GM12878 (cell line): Measurements from ENCODE around the gene ITPR2. TPM values are rescaled to one million over a fixed set of nuclear protein-coding genes. Genes with fewer than 3 reads are reported as not detected.
A peak's percentile ranks its signal among the peaks of the same experiment; 100 is the strongest.

Experiments used
- ATAC-seq: fragments of 200-7000 bp; cut with Tn5 transposase; 3 replicates; pipeline ENCODE4 v1.9.1; 2020; ENCODE audit warnings: mild to moderate bottlenecking, moderate library complexity
- BruUV-seq: library from RNA; stranded (reverse); fragments of 400-500 nt; replicated peaks from 2 replicates; lab custom pipeline; 2021; lab: Mats Ljungman, UMichigan
- CTCF ChIA-PET: fragments of 300-600 bp; sonication (Branson Sonifier 250); formaldehyde crosslinking; extraction: SDS; loops from one replicate; lab custom pipeline; 2021; ENCODE audit warnings: inconsistent platforms; lab: Yijun Ruan, JAX
- POLR2A ChIA-PET: fragments of 350-600 bp; formaldehyde crosslinking; extraction: SDS; loops from one replicate; lab custom pipeline; 2021; ENCODE audit warnings: inconsistent platforms; lab: Charles Lee
- RAD21 ChIA-PET: fragments of 300-600 bp; sonication (Branson Sonifier 250); formaldehyde crosslinking; loops from one replicate; lab custom pipeline; 2023; ENCODE audit warnings: antibody characterized with exemption; ENCODE audit not compliant: unreplicated experiment; lab: Charles Lee
- SMC1A ChIA-PET: fragments of 300-600 bp; sonication (Branson Sonifier 250); formaldehyde crosslinking; loops from one replicate; lab custom pipeline; 2023; ENCODE audit not compliant: unreplicated experiment, uncharacterized antibody; lab: Charles Lee
- DNase-seq: peaks from one replicate; pipeline ENCODE4 v3.0.0-alpha.2; 2011; ENCODE audit warnings: low read depth, low spot score
- FAIRE-seq: peaks from 3 replicates; lab custom pipeline; 2011; peaks lifted over from hg19 to GRCh38; lab: Jason Lieb, UNC
- H2AFZ ChIP-seq: 2 replicates; pipeline ENCODE4 v1.6.0; 2011; ENCODE audit warnings: low read depth, low read length, control low read depth; ENCODE audit not compliant: control insufficient read depth
- H3K27ac ChIP-seq: 2 replicates; pipeline ENCODE4 v1.5.1; 2011; ENCODE audit warnings: control low read depth; ENCODE audit not compliant: control insufficient read depth, insufficient read depth
- H3K27me3 ChIP-seq, 2 experiments: replicated peaks in 1 of 2; 2 replicates each; pipeline versions ENCODE4 v1.6.0 to v1.6.1; 2011; ENCODE audit warnings: low read length in 1 of 2; ENCODE audit not compliant: control insufficient read depth in 2 of 2, insufficient read depth in 2 of 2
- H3K36me3 ChIP-seq, 2 experiments: 2 replicates each; pipeline ENCODE4 v1.5.1; 2011; ENCODE audit warnings: low read length in 1 of 2; ENCODE audit not compliant: control insufficient read depth in 2 of 2, insufficient read depth in 2 of 2
- H3K4me1 ChIP-seq: 2 replicates; pipeline ENCODE4 v1.6.1; 2011; ENCODE audit warnings: mild to moderate bottlenecking, low read length, moderate library complexity, mixed read lengths; ENCODE audit not compliant: control insufficient read depth, insufficient read depth
- H3K4me2 ChIP-seq: 2 replicates; pipeline ENCODE4 v1.6.0; 2011; ENCODE audit warnings: control low read depth; ENCODE audit not compliant: control insufficient read depth, insufficient read depth
- H3K4me3 ChIP-seq: fragments of 200-600 bp; sonication (generic); 2 replicates; pipeline ENCODE4 v1.5.1; 2016
- H3K79me2 ChIP-seq: 2 replicates; pipeline ENCODE4 v1.6.0; 2011; ENCODE audit warnings: low read length; ENCODE audit not compliant: control insufficient read depth, insufficient read depth
- H3K9ac ChIP-seq: 2 replicates; pipeline ENCODE4 v1.8.0; 2011; ENCODE audit warnings: low read length, control low read depth, mixed read lengths; ENCODE audit not compliant: control insufficient read depth, insufficient read depth
- H3K9me3 ChIP-seq: replicated peaks from 3 replicates; pipeline ENCODE4 v1.5.1; 2011; ENCODE audit warnings: mild to moderate bottlenecking, low read length; ENCODE audit not compliant: control insufficient read depth, insufficient read depth
- H4K20me1 ChIP-seq: 2 replicates; pipeline ENCODE4 v1.6.0; 2011; ENCODE audit not compliant: control insufficient read depth, insufficient read depth
- ATF2 ChIP-seq: IDR thresholded peaks from 2 replicates; pipeline ENCODE4 v1.6.1; 2012; ENCODE audit warnings: low read length, inconsistent platforms
- CEBPB ChIP-seq, 2 experiments: fragments of 150-350 bp in 1 of 2; IDR thresholded peaks; 2 replicates each; pipeline ENCODE4 v1.6.1; 2012 to 2014; ENCODE audit warnings: low read depth in 2 of 2, low read length in 2 of 2, borderline replicate concordance in 1 of 2, inconsistent platforms in 1 of 2
- CREM ChIP-seq: IDR thresholded peaks from 2 replicates; pipeline ENCODE4 v1.6.1; 2014; ENCODE audit warnings: antibody characterized with exemption, low read depth
- EZH2 ChIP-seq: IDR thresholded peaks from 2 replicates; pipeline ENCODE4 v1.6.1; 2012; ENCODE audit warnings: low read depth, mild to moderate bottlenecking, control low read depth, inconsistent platforms, low read length, borderline replicate concordance; ENCODE audit not compliant: control insufficient read depth
- FOXK2 ChIP-seq: fragments of 450-650 bp; IDR thresholded peaks from 2 replicates; pipeline ENCODE4 v1.6.1; 2017; ENCODE audit warnings: mild to moderate bottlenecking, moderate library complexity
- JUNB ChIP-seq: IDR thresholded peaks from 2 replicates; pipeline ENCODE4 v1.6.1; 2016; ENCODE audit warnings: antibody characterized with exemption, mild to moderate bottlenecking
- LARP7 ChIP-seq: fragments of 450-650 bp; IDR thresholded peaks from 2 replicates; pipeline ENCODE4 v1.6.1; 2017; ENCODE audit warnings: mild to moderate bottlenecking
- MYC ChIP-seq: IDR thresholded peaks from 2 replicates; pipeline ENCODE4 v1.6.1; 2011; ENCODE audit warnings: mild to moderate bottlenecking, low read length, moderate library complexity, inconsistent platforms; ENCODE audit not compliant: insufficient read depth, insufficient replicate concordance, insufficient read length, severe bottlenecking
- NFIC ChIP-seq: IDR thresholded peaks from 2 replicates; pipeline ENCODE4 v1.6.1; 2012; ENCODE audit warnings: low read depth, mild to moderate bottlenecking, inconsistent platforms, low read length, moderate library complexity
- RUNX3 ChIP-seq: IDR thresholded peaks from 2 replicates; pipeline ENCODE4 v1.6.1; 2012; ENCODE audit warnings: low read length, inconsistent platforms
- SMAD5 ChIP-seq: IDR thresholded peaks from 2 replicates; pipeline ENCODE4 v1.6.1; 2016; ENCODE audit warnings: antibody characterized with exemption, low read depth
- STAT1 ChIP-seq: fragments of 450-650 bp; conservative IDR thresholded peaks from 2 replicates; pipeline ENCODE4 v1.6.1; 2014; ENCODE audit warnings: antibody characterized with exemption, mild to moderate bottlenecking
- TCF12 ChIP-seq: IDR thresholded peaks from 2 replicates; pipeline ENCODE4 v1.6.1; 2011; ENCODE audit warnings: low read depth, mild to moderate bottlenecking, low read length
- TCF3 ChIP-seq: IDR thresholded peaks from 2 replicates; pipeline ENCODE4 v1.6.1; 2012; ENCODE audit warnings: low read depth, mild to moderate bottlenecking, low read length, borderline replicate concordance; ENCODE audit not compliant: insufficient read depth
- TCF7 ChIP-seq: IDR thresholded peaks from 2 replicates; pipeline ENCODE4 v1.6.1; 2014; ENCODE audit warnings: antibody characterized with exemption, borderline replicate concordance
- USF2 ChIP-seq: IDR thresholded peaks from 2 replicates; pipeline ENCODE4 v1.6.1; 2011; ENCODE audit warnings: low read depth, low read length, improper control_type of control experiment, borderline replicate concordance
- YBX1 ChIP-seq: fragments of 450-650 bp; IDR thresholded peaks from 2 replicates; pipeline ENCODE4 v1.6.1; 2016; ENCODE audit warnings: antibody characterized with exemption
- YY1 ChIP-seq: IDR thresholded peaks from 2 replicates; pipeline ENCODE4 v1.6.1; 2011; ENCODE audit warnings: low read depth, mild to moderate bottlenecking, low read length
- ZNF384 ChIP-seq: IDR thresholded peaks from 2 replicates; pipeline ENCODE4 v1.6.1; 2012; ENCODE audit warnings: low read depth, mild to moderate bottlenecking, low read length, improper control_type of control experiment, borderline replicate concordance
- WGBS: methylation state at CpG from one replicate; pipeline ENCODE4 v1.1.6; 2016; ENCODE audit warnings: low lambda C conversion rate; ENCODE audit not compliant: insufficient replicate concordance, insufficient coverage; ENCODE audit errors: missing lambda C conversion rate; 5-methylcytosine and 5-hydroxymethylcytosine counted together
- in situ Hi-C: fragments of 300-500 bp; cut with MboI; formaldehyde crosslinking; loops from 9 replicates; pipeline ENCODE4 v1.14.3; 2018; ENCODE audit warnings: mixed read lengths
- intact Hi-C: fragments of 100-400 bp; cut with micrococcal nuclease; formaldehyde crosslinking; loops from one replicate; pipeline ENCODE4 v1.14.2; 2022; ENCODE audit not compliant: unreplicated experiment
- polyA plus RNA-seq, 11 experiments: library from polyadenylated mRNA; depleted of rRNA in 4 of 11; unstranded in 6 of 11; stranded (reverse) in 5 of 11; fragments of >200 nt; fragmentation: Nextera tagmentation in 4 of 11; fragmentation: Illumina TruSeq in 1 of 11; extraction: Ambion mirVana in 4 of 11; extraction: Trizol in 1 of 11; gene quantifications; 1 replicate in 1 of 11; 2 replicates in 10 of 11; pipeline versions ENCODE4 v1.2.1 to v1.2.3, GENCODE V29; 2011 to 2016; ENCODE audit warnings: inconsistent platforms in 2 of 11, missing spikeins in 2 of 11, low read depth in 1 of 11
- total RNA-seq, 4 experiments: library from RNA; depleted of rRNA in 3 of 4; stranded (reverse); fragments of >200 nt in 3 of 4; fragmentation: Illumina TruSeq in 1 of 4; extraction: Trizol in 1 of 4; gene quantifications; 2 replicates each; pipeline versions ENCODE4 v1.2.1 to v1.2.3, GENCODE V29; 2013 to 2021

The ITPR2 gene
- total and polyA plus RNA-seq, 10 of the 15 experiments (the other 5 are each of a cell fraction or from before 2014, with no cell fraction given) = 7.5 to 76.2 (median 47.1) TPM

DNA sequence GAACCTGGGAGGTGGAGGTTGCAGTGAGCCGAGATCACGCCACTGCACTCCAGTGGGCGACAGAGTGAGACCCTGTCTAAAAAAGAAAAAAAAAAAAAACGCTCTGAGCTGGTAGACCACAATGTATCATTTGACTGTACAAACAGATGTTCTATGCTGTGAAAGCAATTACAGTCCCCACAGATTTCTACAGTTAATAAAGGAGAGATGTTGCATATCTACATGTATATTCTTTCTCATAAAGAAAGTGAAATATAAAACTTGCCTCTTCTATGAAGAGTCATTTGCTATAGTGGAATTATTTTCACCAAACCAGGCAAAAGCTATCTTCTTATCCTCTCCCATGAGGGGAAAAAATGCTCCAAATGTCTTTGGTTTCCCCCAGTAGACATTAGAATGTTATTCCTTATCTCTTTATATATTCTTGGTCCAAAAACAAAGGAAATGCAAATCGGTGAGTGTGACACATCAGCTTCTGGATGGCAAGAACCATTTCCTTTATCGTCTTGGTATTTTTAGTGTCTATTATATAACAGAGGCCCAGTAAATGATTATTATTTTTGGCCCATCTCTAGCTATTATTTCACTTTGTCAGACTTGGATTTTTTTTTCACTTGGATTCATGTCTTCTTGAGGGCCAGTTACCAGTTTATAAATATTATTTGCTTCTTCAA is 407.3 kb downstream of the ITPR2 start:
- H2AFZ ChIP-seq = no peak overlapping the region
- H4K20me1 ChIP-seq = no peaks in the 10 kb centered on the region
- FAIRE-seq (no peak), ATAC-seq (peak; percentile 57), DNase-seq (no peak)
- intact Hi-C loops (no loop called here), in situ Hi-C loops (no loop called here)
- ChIA-PET SMC1A (interaction anchor here (1.1 to 2.9 kb wide), 6 partner anchors 20 to 307 kb away, joined by 3 to 11 read pairs (median 4); partner anchors contain the start of gene BHLHE41), RAD21 (interaction anchor here (1.3 kb wide), 1 partner anchor 10 kb away, joined by 3 read pairs; no protein-coding TSS in a partner anchor), CTCF (interaction anchor here (0.5 to 1.9 kb wide), 9 partner anchors 11 to 336 kb away, joined by 3 to 11 read pairs (median 3); no protein-coding TSS in a partner anchor), POLR2A (interaction anchor here (0.7 kb wide), 1 partner anchor 9 kb away, joined by 3 read pairs; no protein-coding TSS in a partner anchor)
- no peaks in the 10 kb centered on the region for H3K9me3 ChIP-seq
- H3K9ac ChIP-seq = no peak overlapping the region
- H3K27ac ChIP-seq = no peak overlapping the region
- no peak overlapping the region; the same call in 1 of the 2 replicates for H3K4me2 ChIP-seq
- BruUV-seq = no TSS peak
- no peaks in the 10 kb centered on the region for H3K79me2 ChIP-seq
- H3K36me3 ChIP-seq = peaks cover 2 to 8% of the 10 kb centered on the region in 2 experiments; a peak in 3 of 4 replicates
- H3K27me3 ChIP-seq = no peaks in the 10 kb centered on the region
- H3K4me3 ChIP-seq = no peak overlapping the region
- WGBS = under 1% methylated on average over 6 of the region's 6 CpGs
- no peaks in the 10 kb centered on the region for H3K4me1 ChIP-seq
- TF ChIP-seq EZH2 (no peak), RUNX3 (peak; percentile 85), NFIC (peak; percentile 57; the same call in 1 of the 2 replicates), ATF2 (peak; percentile 55; the same call in 1 of the 2 replicates), FOXK2 (no peak), TCF7 (no peak), USF2 (no peak), CEBPB (IDR thresholded peaks at IDR 0.05; ENCODE audit: borderline replicate concordance in 1 of 2, low read depth in 2 of 2, low read length in 2 of 2) (no peak), LARP7 (no peak), TCF3 (no peak), TCF12 (peak; percentile 78; the same call in 1 of the 2 replicates), CREM (0 out of 2 replicates have a peak, but pooled peaks have one; percentile 36), SMAD5 (no peak), STAT1 (no peak), MYC (no peak), YBX1 (no peak), ZNF384 (peak; percentile 37; the same call in 1 of the 2 replicates), YY1 (no peak), JUNB (peak; percentile 80)
